ENCODE results near the gene PTCH2.

GRCh38 chr1:44822131-44822701, 20.8 kb downstream of the PTCH2 start:
- TF ChIP-seq CTCF (IDR thresholded peaks at IDR 0.05; ENCODE audit: low read depth, low read length, poor library complexity, severe bottlenecking) (no peak), EZH2phosphoT487 (IDR thresholded peaks at IDR 0.05; ENCODE audit: borderline replicate concordance, low read length) (no peak)

Data from DOHH2 (cell line).